GM12878 (cell line): ENCODE data around the gene ABL1. TPM values are rescaled to one million over a fixed set of nuclear protein-coding genes. Genes with fewer than 3 reads are reported as not detected.

Experiments
- BCL11A ChIP-seq: IDR thresholded peaks from 2 replicates; pipeline ENCODE4 v1.6.1; 2011; ENCODE audit warnings: low read depth, low read length
- IKZF2 ChIP-seq, 2 experiments: fragments of 450-650 bp; IDR thresholded peaks; 2 replicates each; pipeline ENCODE4 v1.6.1; 2017; ENCODE audit warnings: mild to moderate bottlenecking in 2 of 2, moderate library complexity in 2 of 2
- NBN ChIP-seq: fragments of 450-650 bp; IDR thresholded peaks from 2 replicates; pipeline ENCODE4 v1.6.1; 2016
- PRDM15 ChIP-seq: fragments of 450-650 bp; formaldehyde crosslinking; IDR thresholded peaks from 2 replicates; pipeline ENCODE4 v1.4.0; 2020; ENCODE audit warnings: mild to moderate bottlenecking, moderate library complexity
- SIX5 ChIP-seq: IDR thresholded peaks from 2 replicates; pipeline ENCODE4 v1.6.1; 2011; ENCODE audit warnings: mild to moderate bottlenecking, low read depth, low read length, moderate library complexity; ENCODE audit not compliant: severe bottlenecking
- SKIL ChIP-seq: fragments of 450-650 bp; IDR thresholded peaks from 2 replicates; pipeline ENCODE4 v1.6.1; 2017; ENCODE audit warnings: mild to moderate bottlenecking, low read depth, inconsistent platforms; ENCODE audit not compliant: poor library complexity, severe bottlenecking
- SREBF2 ChIP-seq: IDR thresholded peaks from 2 replicates; pipeline ENCODE4 v1.6.1; 2012; ENCODE audit warnings: mild to moderate bottlenecking, low read length
- STAT3 ChIP-seq: IDR thresholded peaks from 2 replicates; pipeline ENCODE4 v1.6.1; 2011; ENCODE audit warnings: low read depth, low read length, improper control_type of control experiment
- polyA plus RNA-seq, 11 experiments: library from polyadenylated mRNA; depleted of rRNA in 4 of 11; unstranded in 6 of 11; stranded (reverse) in 5 of 11; fragments of >200 nt; fragmentation: Nextera tagmentation in 4 of 11; fragmentation: Illumina TruSeq in 1 of 11; extraction: Ambion mirVana in 4 of 11; extraction: Trizol in 1 of 11; gene quantifications; 1 replicate in 1 of 11; 2 replicates in 10 of 11; pipeline versions ENCODE4 v1.2.1 to v1.2.3, GENCODE V29; 2011 to 2016; ENCODE audit warnings: inconsistent platforms in 2 of 11, missing spikeins in 2 of 11, low read depth in 1 of 11
- total RNA-seq, 4 experiments: library from RNA; depleted of rRNA in 3 of 4; stranded (reverse); fragments of >200 nt in 3 of 4; fragmentation: Illumina TruSeq in 1 of 4; extraction: Trizol in 1 of 4; gene quantifications; 2 replicates each; pipeline versions ENCODE4 v1.2.1 to v1.2.3, GENCODE V29; 2013 to 2021

ABL1 gene
- total and polyA plus RNA-seq, 10 of the 15 experiments (the other 5 are each of a cell fraction or from before 2014, with no cell fraction given): 0.79 to 51.5 (median 16.3) TPM

- no peak for TF ChIP-seq SKIL
- no peak for TF ChIP-seq PRDM15 (CRISPR knock-in tag)
- no peak for TF ChIP-seq SIX5
- TF ChIP-seq STAT3: no peak
- TF ChIP-seq BCL11A: no peak
- no peak for TF ChIP-seq IKZF2 (IDR thresholded peaks at IDR 0.05)
- no peak for TF ChIP-seq NBN
- no peak for TF ChIP-seq SREBF2
- TF ChIP-seq, all 136 proteins: peak for 0
These were observed 29.5 kb downstream of the ABL1 start (continued) for GRCh38 chr9:130864541-130864940.
